BJ (cell line): ENCODE measurements around the gene APPL1. TPM values are rescaled to one million over a fixed set of nuclear protein-coding genes. Genes with fewer than 3 reads are reported as not detected.
"Not testable (repeated sequence)": the region's sequence is repeated elsewhere in the genome, so short reads cannot be mapped to it uniquely, and the experiment has no call there.

ENCODE experiments used
- CTCF ChIA-PET: fragments of 350-600 bp; formaldehyde crosslinking; extraction: SDS; loops from one replicate; lab custom pipeline; 2021; ENCODE audit warnings: antibody characterized with exemption, inconsistent platforms; lab: Yijun Ruan, JAX
- POLR2A ChIA-PET: fragments of 300-600 bp; sonication (Branson Sonifier 250); formaldehyde crosslinking; extraction: SDS; loops from one replicate; lab custom pipeline; 2021; ENCODE audit warnings: antibody characterized with exemption; lab: Charles Lee
- DNase-seq: peaks from one replicate; pipeline ENCODE4 v3.0.0-alpha.2; 2011; ENCODE audit warnings: low read depth
- H3K27me3 ChIP-seq: 2 replicates; pipeline ENCODE4 v1.6.0; 2011; ENCODE audit warnings: low read length; ENCODE audit not compliant: control insufficient read depth, insufficient read depth
- H3K36me3 ChIP-seq: 2 replicates; pipeline ENCODE4 v1.5.1; 2011; ENCODE audit warnings: low read length; ENCODE audit not compliant: control insufficient read depth, insufficient read depth
- H3K4me3 ChIP-seq: 2 replicates; pipeline ENCODE4 v1.5.1; 2011; ENCODE audit warnings: low read depth, mild to moderate bottlenecking, control low read depth, low read length
- CTCF ChIP-seq: IDR thresholded peaks from 2 replicates; pipeline ENCODE4 v1.5.1; 2011; ENCODE audit warnings: low read depth, mild to moderate bottlenecking, control low read depth, inconsistent platforms, low read length, moderate library complexity; ENCODE audit not compliant: insufficient read depth
- polyA plus RNA-seq: library from polyadenylated mRNA; depleted of rRNA; stranded (reverse); fragments of >200 nt; gene quantifications from 2 replicates; pipeline ENCODE4 v1.2.3, GENCODE V29; 2011

APPL1 gene
- polyA plus RNA-seq, 1 experiment = 14.1 TPM

GRCh38 chr3:57288403-57288802 lies 60.9 kb downstream of the APPL1 start:
- POLR2A ChIA-PET = interaction anchor here (0.5 kb wide), 1 partner anchor 529 kb away, joined by 9 read pairs; no protein-coding TSS in a partner anchor
- H3K4me3 ChIP-seq = no peak overlapping the region
- TF ChIP-seq CTCF = no peak
- DNase-seq = no peak
- H3K36me3 ChIP-seq = no peaks in the 10 kb centered on the region
- CTCF ChIA-PET = no interaction called here
- H3K27me3 ChIP-seq = no peaks in the 10 kb centered on the region

GRCh38 chr3:57292159-57292896 lies 64.8 kb downstream of the APPL1 start, which contains the start of gene ASB14:
Gene ASB14, minus strand, starts transcription at chr3:57292685. Its CDS starts 652 bp downstream, at chr3:57292033.
- Histone ChIP-seq H3K4me3 (no peak within 1 kb of the TSS), H3K36me3 (no peaks in the 10 kb centered on the region), H3K27me3 (no peaks in the 10 kb centered on the region)
- POLR2A ChIA-PET = no interaction called here
- no peak for TF ChIP-seq CTCF
- CTCF ChIA-PET = interaction anchor here (0.6 kb wide), 1 partner anchor 41 kb away, joined by 3 read pairs; no protein-coding TSS in a partner anchor
- DNase-seq = no peak

- no peak overlapping the region for H3K4me3 ChIP-seq
- POLR2A ChIA-PET = interaction anchor here (0.6 kb wide), 1 partner anchor 10 kb away, joined by 4 read pairs; no protein-coding TSS in a partner anchor
- no peak for DNase-seq
- CTCF ChIA-PET = interaction anchor here (0.6 kb wide), 1 partner anchor 19 kb away, joined by 3 read pairs; no protein-coding TSS in a partner anchor
- no peaks in the 10 kb centered on the region for H3K36me3 ChIP-seq
- no peak for TF ChIP-seq CTCF
- no peaks in the 10 kb centered on the region for H3K27me3 ChIP-seq
Measured at GRCh38 chr3:57292897-57293526, 65.5 kb downstream of the APPL1 start.

DNA sequence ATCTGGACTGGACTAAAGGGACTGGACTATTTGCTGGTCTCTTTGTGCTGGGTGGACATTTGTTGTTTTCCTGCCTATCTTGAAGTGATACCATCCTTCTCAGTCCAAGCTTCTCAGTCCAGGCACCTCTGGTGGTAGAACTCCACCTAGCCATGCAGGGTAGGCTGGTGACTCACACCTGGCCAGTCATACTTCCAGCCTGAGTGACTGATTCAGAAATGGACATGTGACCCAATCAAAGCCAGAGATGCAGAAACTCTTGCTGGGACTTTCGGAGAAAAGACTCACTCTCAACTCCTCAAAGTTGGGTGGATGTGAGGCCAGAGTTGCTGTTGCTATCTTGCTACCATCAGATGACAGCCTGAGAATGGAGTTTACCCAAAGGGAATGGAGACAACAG lies 70.5 kb downstream of the APPL1 start:
- Histone ChIP-seq H3K27me3 (no peaks in the 10 kb centered on the region), H3K36me3 (no peaks in the 10 kb centered on the region), H3K4me3 (no peak overlapping the region)
- POLR2A ChIA-PET = no interaction called here
- TF ChIP-seq CTCF = no peak
- CTCF ChIA-PET = no interaction called here
- no peak for DNase-seq

DNA sequence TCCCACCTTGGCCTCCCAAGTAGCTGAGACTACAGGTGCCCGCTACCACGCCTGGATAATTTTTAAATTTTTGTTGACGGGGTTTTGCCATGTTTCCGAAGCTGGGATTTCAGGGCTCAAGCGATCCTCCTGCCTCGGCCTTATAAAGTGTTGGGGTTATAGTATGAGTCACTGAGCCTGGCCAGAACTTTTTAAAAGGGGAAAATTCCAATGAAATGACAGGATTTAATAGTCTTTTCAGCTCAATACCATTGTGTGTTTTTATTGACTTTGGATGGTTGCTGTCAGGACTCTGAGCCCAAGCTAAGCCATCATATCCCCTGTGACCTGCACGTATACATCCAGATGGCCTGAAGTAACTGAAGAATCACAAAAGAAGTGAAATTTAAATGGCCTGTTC lies 76.0 kb downstream of the APPL1 start:
- POLR2A ChIA-PET, H3K27me3 ChIP-seq, CTCF ChIA-PET, H3K4me3 ChIP-seq, H3K36me3 ChIP-seq: not testable (repeated sequence)
- peak; percentile 41 for DNase-seq
